Right lobe of liver (tissue), 6 donors: ENCODE measurements around the gene MRAP. TPM values are rescaled to one million over a fixed set of nuclear protein-coding genes. Genes with fewer than 3 reads are reported as not detected.

Source experiments
- ATAC-seq, 4 donors: fragments of 200-7000 bp; cut with Tn5 transposase; one replicate each; pipeline ENCODE4 v1.9.1; 2020; ENCODE audit warnings: mild to moderate bottlenecking in 4 of 4, moderate library complexity in 4 of 4
- DNase-seq, 3 donors: peaks; one replicate each; pipeline ENCODE4 v3.0.0-alpha.2; 2020
- H3K27ac ChIP-seq, 3 donors: fragments of 200-600 bp; one replicate each; pipeline ENCODE4 v1.8.0; 2022
- H3K27me3 ChIP-seq, 2 donors: fragments of 200-600 bp; one replicate each; pipeline ENCODE4 v1.8.0; 2022
- H3K36me3 ChIP-seq, 4 donors: fragments of 200-600 bp; sonication (generic) in 1 of 4; one replicate each; pipeline versions ENCODE4 v1.5.1 to v1.8.0; 2017 to 2022; ENCODE audit warnings: control low read depth in 1 of 4
- H3K4me1 ChIP-seq, 4 donors: fragments of 200-600 bp; sonication (generic) in 1 of 4; one replicate each; pipeline versions ENCODE4 v1.5.1 to v1.8.0; 2017 to 2022; ENCODE audit warnings: control low read depth in 1 of 4
- H3K4me3 ChIP-seq, 3 donors: fragments of 200-600 bp; one replicate each; pipeline ENCODE4 v1.8.0; 2022
- H3K9me3 ChIP-seq, 4 donors: fragments of 200-600 bp; sonication (generic) in 1 of 4; one replicate each; pipeline versions ENCODE4 v1.5.1 to v1.8.0; 2017 to 2022; ENCODE audit warnings: control low read depth in 1 of 4
- POLR2A ChIP-seq: fragments of 450-650 bp; IDR thresholded peaks from one replicate; pipeline ENCODE4 v1.6.1; 2017; ENCODE audit warnings: antibody characterized with exemption, mild to moderate bottlenecking
- WGBS: methylation state at CpG from one replicate; pipeline ENCODE4 v1.1.6; 2018; ENCODE audit warnings: low coverage, low lambda C conversion rate; ENCODE audit not compliant: insufficient coverage; ENCODE audit errors: missing lambda C conversion rate; 5-methylcytosine and 5-hydroxymethylcytosine counted together
- intact Hi-C, 2 donors: fragments of 100-400 bp; cut with DNase I; formaldehyde crosslinking; loops; one replicate each; pipeline versions ENCODE4 v1.11.2 to v1.14.1; 2022
- long read RNA-seq: library from polyadenylated mRNA; unstranded; transcript quantifications from one replicate; pipeline ENCODE4 v2.0.0, GENCODE V29; 2019
- total RNA-seq, 6 experiments: library from RNA; depleted of rRNA in 2 of 6; stranded (reverse); fragments of >200 nt in 2 of 6; fragmentation: NEBNext Ultra II Directional in 3 of 6; extraction: Animal tissue kit (Norgen Biotek cat#: 25700) in 3 of 6; gene quantifications; one replicate each; pipeline versions ENCODE4 v1.1.0 to v1.2.4, GENCODE V29; 2016 to 2023
- TF ChIP-seq, protein P1 (sequence below), 4 donors: fragments of 200-600 bp in 3 of 4; fragments of 450-650 bp in 1 of 4; IDR thresholded peaks; one replicate each; pipeline versions ENCODE4 v1.5.1 to v1.8.0; 2016 to 2022; ENCODE audit warnings: antibody characterized with exemption in 4 of 4, mild to moderate bottlenecking in 2 of 4
- donor health status: DM: no; HTN: yes; CAD: no.
- donor health status: DM: no; HTN: no; CAD: no.
- donor health status: DM: no; HTN: no; CAD: no.
- donor health status: DM: no; HTN: yes; CAD: no.
- donor health status: DM: no; HTN: yes; CAD: no.

Gene MRAP
- total RNA-seq = 1 to 10 TPM in 3 of 6 experiments, under 1 TPM in 2, not detected in 1; 0.37 to 3.0 (median 1.7) TPM
- long read RNA-seq, partial matches to known transcripts = 0 of 1 reads
- long read RNA-seq, other reads (novel, unspliced or antisense) = 0 of 1 reads

DNA sequence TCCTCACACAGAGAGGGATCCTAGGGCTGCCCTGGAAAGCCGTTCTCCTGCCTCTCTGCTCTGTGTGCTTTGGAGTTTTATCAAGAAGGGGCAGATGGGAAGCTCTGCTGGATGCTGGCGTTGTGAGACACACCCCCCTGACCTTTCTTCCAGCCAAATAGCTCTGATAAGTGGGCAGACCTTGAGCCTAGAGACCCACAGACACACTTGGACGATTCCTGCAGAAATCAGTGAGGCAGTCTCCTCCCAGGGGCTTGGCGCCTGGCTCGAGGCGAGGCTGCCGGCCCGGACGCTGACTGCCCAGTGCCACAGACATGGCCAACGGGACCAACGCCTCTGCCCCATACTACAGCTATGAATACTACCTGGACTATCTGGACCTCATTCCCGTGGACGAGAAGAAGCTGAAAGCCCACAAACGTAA lies at the start of gene MRAP:
MRAP (plus strand) TSS at position 198 of the 424 bp plus-strand sequence; CDS start at position 315, 117 bp downstream.
- intact Hi-C loops = no loop called here
- Histone ChIP-seq H3K4me1 (peaks cover 0 to 17% (median 4%) of the 10 kb centered on the region in 4 donors), H3K36me3 (no peaks in the 10 kb centered on the region), H3K4me3 (peak within 1 kb of the TSS in 1 of 3 donors; percentile 33), H3K27ac (peak within 1 kb of the TSS in 2 of 3 donors; percentile 31 to 84), H3K9me3 (no peaks in the 10 kb centered on the region), H3K27me3 (no peaks in the 10 kb centered on the region)
- peak; percentile 81 to 88 (median 84) for ATAC-seq
- DNase-seq = peak in 1 of 3 donors; percentile 77
- WGBS = 63% methylated on average over 6 of the region's 14 CpGs
- TF ChIP-seq, protein P1, sequence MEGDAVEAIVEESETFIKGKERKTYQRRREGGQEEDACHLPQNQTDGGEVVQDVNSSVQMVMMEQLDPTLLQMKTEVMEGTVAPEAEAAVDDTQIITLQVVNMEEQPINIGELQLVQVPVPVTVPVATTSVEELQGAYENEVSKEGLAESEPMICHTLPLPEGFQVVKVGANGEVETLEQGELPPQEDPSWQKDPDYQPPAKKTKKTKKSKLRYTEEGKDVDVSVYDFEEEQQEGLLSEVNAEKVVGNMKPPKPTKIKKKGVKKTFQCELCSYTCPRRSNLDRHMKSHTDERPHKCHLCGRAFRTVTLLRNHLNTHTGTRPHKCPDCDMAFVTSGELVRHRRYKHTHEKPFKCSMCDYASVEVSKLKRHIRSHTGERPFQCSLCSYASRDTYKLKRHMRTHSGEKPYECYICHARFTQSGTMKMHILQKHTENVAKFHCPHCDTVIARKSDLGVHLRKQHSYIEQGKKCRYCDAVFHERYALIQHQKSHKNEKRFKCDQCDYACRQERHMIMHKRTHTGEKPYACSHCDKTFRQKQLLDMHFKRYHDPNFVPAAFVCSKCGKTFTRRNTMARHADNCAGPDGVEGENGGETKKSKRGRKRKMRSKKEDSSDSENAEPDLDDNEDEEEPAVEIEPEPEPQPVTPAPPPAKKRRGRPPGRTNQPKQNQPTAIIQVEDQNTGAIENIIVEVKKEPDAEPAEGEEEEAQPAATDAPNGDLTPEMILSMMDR (IDR thresholded peaks at IDR 0.05) = no peak

DNA sequence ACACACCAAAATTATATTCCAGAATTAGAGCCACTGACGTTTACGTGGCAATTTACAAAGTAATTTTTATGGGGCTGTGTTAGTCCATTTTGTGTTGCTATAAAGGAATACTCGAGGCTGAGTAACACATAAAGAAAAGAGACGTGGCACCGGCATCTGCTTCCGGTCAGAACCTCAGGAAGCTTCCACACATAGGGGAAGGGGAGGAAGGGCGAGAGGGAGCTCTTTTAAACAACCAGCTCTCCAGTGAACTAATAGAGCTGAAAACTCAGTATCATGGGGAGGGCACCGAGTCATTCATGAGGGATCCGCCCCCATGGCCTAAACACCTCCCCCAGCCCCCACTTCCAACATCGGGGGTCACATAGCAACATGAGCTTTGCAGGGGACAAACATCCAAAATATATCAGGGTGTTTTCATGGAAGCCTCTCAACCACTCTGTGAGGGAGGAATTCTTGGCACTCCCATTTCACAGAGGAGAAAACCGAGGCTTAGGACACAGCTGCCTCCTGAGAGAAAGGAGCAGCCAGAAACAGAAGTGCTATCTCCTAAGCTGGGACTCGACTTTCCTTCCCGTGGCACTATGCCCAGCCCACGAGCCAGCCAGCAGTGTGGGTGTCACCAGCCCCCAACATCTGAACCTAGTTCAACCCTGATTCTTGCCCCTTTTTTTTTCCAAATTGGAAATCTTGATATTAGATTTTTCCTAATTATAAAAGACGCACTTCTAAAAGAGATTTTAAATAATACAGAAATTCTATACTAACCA lies 49.0 kb upstream of the MRAP start:
- H3K27ac ChIP-seq = no peak overlapping the region
- H3K4me1 ChIP-seq = no peaks in the 10 kb centered on the region
- intact Hi-C loops = loop anchor here (5.0 to 10.0 kb wide), 3 partner anchors 382 to 465 kb away; no protein-coding TSS in a partner anchor
- no peak overlapping the region for H3K4me3 ChIP-seq
- no peaks in the 10 kb centered on the region for H3K9me3 ChIP-seq
- ATAC-seq = no peak
- H3K27me3 ChIP-seq = no peaks in the 10 kb centered on the region
- TF ChIP-seq, protein P1 (IDR thresholded peaks at IDR 0.05) = no peak
- no peak for TF ChIP-seq POLR2A
- DNase-seq = no peak
- no peaks in the 10 kb centered on the region for H3K36me3 ChIP-seq
- WGBS = 57% methylated on average over 12 of the region's 15 CpGs

GRCh38 chr21:32252136-32252535 lies 46.5 kb upstream of the MRAP start:
- Histone ChIP-seq H3K27ac (no peak overlapping the region), H3K27me3 (no peaks in the 10 kb centered on the region), H3K4me3 (no peak overlapping the region), H3K9me3 (no peaks in the 10 kb centered on the region), H3K4me1 (no peaks in the 10 kb centered on the region), H3K36me3 (no peaks in the 10 kb centered on the region)
- TF ChIP-seq, protein P1 (IDR thresholded peaks at IDR 0.05) = no peak
- TF ChIP-seq POLR2A = no peak
- DNase-seq (no peak), ATAC-seq (no peak)
- intact Hi-C loops = loop anchor here (10.0 kb wide), 2 partner anchors 387 to 467 kb away; no protein-coding TSS in a partner anchor

DNA sequence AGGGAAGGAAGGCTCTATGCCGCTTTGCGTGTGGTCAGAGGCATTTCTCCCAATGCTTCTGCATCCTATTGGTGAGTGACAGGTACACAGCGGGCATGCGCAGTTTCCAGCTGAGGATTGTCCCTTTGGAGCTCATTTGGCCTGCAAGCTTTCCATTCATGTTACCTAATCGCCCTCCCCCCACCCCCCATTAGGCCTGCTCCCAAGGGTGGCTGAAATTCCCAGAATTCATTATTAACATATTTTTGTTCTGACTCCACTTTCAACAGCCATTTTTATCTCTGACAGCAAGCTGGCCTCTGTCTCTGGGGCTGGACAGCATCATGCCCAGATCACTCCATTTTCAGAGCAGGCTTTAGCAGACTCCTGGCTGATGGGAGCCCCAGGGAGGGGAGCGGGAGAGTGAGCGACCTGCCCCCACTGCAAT lies 45.4 kb upstream of the MRAP start:
- intact Hi-C loops = loop anchor here (10.0 kb wide), 2 partner anchors 388 to 468 kb away; no protein-coding TSS in a partner anchor
- Histone ChIP-seq H3K9me3 (no peaks in the 10 kb centered on the region), H3K27ac (no peak overlapping the region), H3K27me3 (no peaks in the 10 kb centered on the region), H3K4me3 (no peak overlapping the region), H3K4me1 (no peaks in the 10 kb centered on the region), H3K36me3 (no peaks in the 10 kb centered on the region)
- DNase-seq (no peak), ATAC-seq (no peak)
- TF ChIP-seq, protein P1 (IDR thresholded peaks at IDR 0.05) = no peak
- no peak for TF ChIP-seq POLR2A
- 45% methylated on average over 3 of the region's 7 CpGs for WGBS
